ENCODE data around the gene CAMK1D. TPM values are rescaled to one million over a fixed set of nuclear protein-coding genes. Genes with fewer than 3 reads are reported as not detected.
A peak's percentile ranks its signal among the peaks of the same experiment; 100 is the strongest.

CAMK1D gene
- total RNA-seq, 1 donor from 2014 or later = 1.8 TPM

- DNase-seq (ENCODE audit: low read depth) (no peak), FAIRE-seq (no peak)
- Histone ChIP-seq H3K4me3 (ENCODE audit: low read depth, low read length) (no peak overlapping the region), H3K27me3 (ENCODE audit: control insufficient read depth, insufficient read depth, low read length) (no peaks in the 10 kb centered on the region), H3K36me3 (ENCODE audit: control insufficient read depth, insufficient read depth, low read length) (no peaks in the 10 kb centered on the region)
- TF ChIP-seq CTCF (IDR thresholded peaks at IDR 0.05; ENCODE audit: insufficient read depth, low read length, severe bottlenecking) = no peak
These were observed 114.1 kb downstream of the CAMK1D start for GRCh38 chr10:12463459-12463838.

- H3K36me3 ChIP-seq (ENCODE audit: control insufficient read depth, insufficient read depth, low read length) = no peaks in the 10 kb centered on the region
- DNase-seq (ENCODE audit: low read depth) (no peak), FAIRE-seq (no peak)
- TF ChIP-seq CTCF (IDR thresholded peaks at IDR 0.05; ENCODE audit: insufficient read depth, low read length, severe bottlenecking) = no peak
- H3K27me3 ChIP-seq (ENCODE audit: control insufficient read depth, insufficient read depth, low read length) = no peaks in the 10 kb centered on the region
- H3K4me3 ChIP-seq (ENCODE audit: low read depth, low read length) = no peak overlapping the region
These were observed 116.2 kb downstream of the CAMK1D start for GRCh38 chr10:12465385-12466136.

DNA sequence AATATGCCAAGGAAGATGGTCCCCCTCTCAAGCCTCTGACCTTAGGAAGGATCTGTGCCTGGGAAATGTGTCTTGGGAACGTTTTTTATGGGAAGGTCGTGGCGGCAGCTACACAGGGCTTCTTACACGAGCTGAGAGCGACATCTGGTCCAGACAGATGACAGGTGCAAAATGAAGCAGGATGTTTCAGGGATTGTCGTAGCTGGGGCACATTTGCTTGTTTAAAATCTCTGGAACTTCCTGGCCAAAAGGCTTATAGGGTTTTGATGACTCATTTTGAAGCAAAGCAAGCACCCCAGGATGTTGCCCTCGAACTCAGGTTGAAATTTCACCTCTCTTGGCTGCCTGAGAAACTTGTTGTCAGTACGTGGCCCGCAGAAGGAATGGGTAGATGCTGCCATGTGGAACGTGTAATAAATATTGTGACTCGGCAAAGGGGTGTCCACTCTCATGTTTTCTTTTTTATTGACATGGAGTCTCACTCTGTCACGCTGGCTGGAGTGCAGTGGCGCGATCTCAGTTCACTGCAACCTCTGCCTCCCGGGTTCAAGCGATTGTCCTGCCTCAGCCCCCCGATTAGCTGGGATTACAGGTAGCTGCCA lies 117.5 kb downstream of the CAMK1D start:
- no peaks in the 10 kb centered on the region for H3K36me3 ChIP-seq (ENCODE audit: control insufficient read depth, insufficient read depth, low read length)
- FAIRE-seq (no peak), DNase-seq (ENCODE audit: low read depth) (no peak)
- no peak for TF ChIP-seq CTCF (IDR thresholded peaks at IDR 0.05; ENCODE audit: insufficient read depth, low read length, severe bottlenecking)
- H3K27me3 ChIP-seq (ENCODE audit: control insufficient read depth, insufficient read depth, low read length) = no peaks in the 10 kb centered on the region
- no peak overlapping the region for H3K4me3 ChIP-seq (ENCODE audit: low read depth, low read length)

- H3K4me3 ChIP-seq (ENCODE audit: low read depth, low read length) = no peak overlapping the region
- peak; percentile 12 for DNase-seq (ENCODE audit: low read depth)
- TF ChIP-seq CTCF (IDR thresholded peaks at IDR 0.05; ENCODE audit: insufficient read depth, low read length, severe bottlenecking) = no peak
- no peaks in the 10 kb centered on the region for H3K36me3 ChIP-seq (ENCODE audit: control insufficient read depth, insufficient read depth, low read length)
- FAIRE-seq = no peak
- no peaks in the 10 kb centered on the region for H3K27me3 ChIP-seq (ENCODE audit: control insufficient read depth, insufficient read depth, low read length)
These were observed 120.0 kb downstream of the CAMK1D start for GRCh38 chr10:12469345-12469744.

DNA sequence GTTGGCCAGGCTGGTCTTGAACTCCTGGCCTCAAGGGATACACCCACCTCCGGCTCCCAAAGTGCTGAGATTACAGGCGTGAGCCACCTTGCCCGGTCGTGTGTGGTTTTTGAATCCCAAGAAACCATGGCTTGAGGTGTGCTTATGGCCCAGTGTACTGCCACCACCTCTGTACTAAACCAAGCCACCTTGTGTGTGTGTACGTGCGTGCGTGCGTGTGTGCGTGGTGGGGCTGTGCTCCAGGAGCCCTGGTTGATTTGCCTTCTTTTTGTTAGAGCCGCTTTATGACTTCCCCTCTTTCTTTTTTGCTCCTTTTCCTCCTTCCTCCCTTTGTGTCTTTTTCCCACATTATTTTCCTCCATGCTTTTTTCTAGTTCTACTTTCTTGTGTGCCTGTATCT lies 121.4 kb downstream of the CAMK1D start:
- no peaks in the 10 kb centered on the region for H3K36me3 ChIP-seq (ENCODE audit: control insufficient read depth, insufficient read depth, low read length)
- FAIRE-seq (no peak), DNase-seq (ENCODE audit: low read depth) (no peak)
- no peak overlapping the region for H3K4me3 ChIP-seq (ENCODE audit: low read depth, low read length)
- TF ChIP-seq CTCF (IDR thresholded peaks at IDR 0.05; ENCODE audit: insufficient read depth, low read length, severe bottlenecking) = no peak
- no peaks in the 10 kb centered on the region for H3K27me3 ChIP-seq (ENCODE audit: control insufficient read depth, insufficient read depth, low read length)

Data from bronchial epithelial cell (primary cell).